ENCODE results near the gene SENP1.

SENP1 gene

GRCh38 chr12:48132826-48133225 is 26.9 kb upstream of the SENP1 start:
- Histone ChIP-seq H2AFZ (ENCODE audit: low read length) (no peak overlapping the region), H3K4me3 (ENCODE audit: low read length, poor library complexity, severe bottlenecking) (no peak overlapping the region), H3K36me3 (ENCODE audit: insufficient read depth, low read length) (peaks cover 24% of the 10 kb centered on the region; the same call in 1 of the 2 replicates), H3K9ac (ENCODE audit: low read depth, low read length, poor library complexity, severe bottlenecking) (no peak overlapping the region), H3K9me3 (ENCODE audit: insufficient read depth, low read depth, low read length) (no peaks in the 10 kb centered on the region), H3K4me2 (ENCODE audit: low read depth, low read length, poor library complexity, severe bottlenecking) (no peak overlapping the region), H3K4me1 (ENCODE audit: insufficient read depth, low read length, poor library complexity, severe bottlenecking) (no peaks in the 10 kb centered on the region), H3K9me2 (replicated peaks; ENCODE audit: low read depth, low read length) (no peaks in the 10 kb centered on the region), H3K79me2 (ENCODE audit: insufficient read depth, low read length) (no peaks in the 10 kb centered on the region), H3K27me3 (ENCODE audit: insufficient read depth, low read length, poor library complexity, severe bottlenecking) (no peaks in the 10 kb centered on the region), H3F3A (ENCODE audit: low read depth) (no peaks in the 10 kb centered on the region), H4K20me1 (ENCODE audit: insufficient read depth, low read length, poor library complexity, severe bottlenecking) (no peaks in the 10 kb centered on the region)
- no peak for TF ChIP-seq CTCF (conservative IDR thresholded peaks at IDR 0.05; ENCODE audit: low read length)
- no peak for TF ChIP-seq EZH2phosphoT487 (IDR thresholded peaks at IDR 0.05; ENCODE audit: borderline replicate concordance)

GRCh38 chr12:48131517-48131916 is 25.6 kb upstream of the SENP1 start:
- Histone ChIP-seq H3K79me2 (ENCODE audit: insufficient read depth, low read length) (no peaks in the 10 kb centered on the region), H3K27me3 (ENCODE audit: insufficient read depth, low read length, poor library complexity, severe bottlenecking) (no peaks in the 10 kb centered on the region), H3K4me1 (ENCODE audit: insufficient read depth, low read length, poor library complexity, severe bottlenecking) (no peaks in the 10 kb centered on the region), H4K20me1 (ENCODE audit: insufficient read depth, low read length, poor library complexity, severe bottlenecking) (no peaks in the 10 kb centered on the region), H3K36me3 (ENCODE audit: insufficient read depth, low read length) (peaks cover 24% of the 10 kb centered on the region; the same call in 1 of the 2 replicates), H2AFZ (ENCODE audit: low read length) (no peak overlapping the region), H3K9me3 (ENCODE audit: insufficient read depth, low read depth, low read length) (no peaks in the 10 kb centered on the region), H3K9me2 (replicated peaks; ENCODE audit: low read depth, low read length) (no peaks in the 10 kb centered on the region), H3F3A (ENCODE audit: low read depth) (no peaks in the 10 kb centered on the region), H3K4me2 (ENCODE audit: low read depth, low read length, poor library complexity, severe bottlenecking) (no peak overlapping the region), H3K9ac (ENCODE audit: low read depth, low read length, poor library complexity, severe bottlenecking) (no peak overlapping the region), H3K4me3 (ENCODE audit: low read length, poor library complexity, severe bottlenecking) (no peak overlapping the region)
- TF ChIP-seq CTCF (conservative IDR thresholded peaks at IDR 0.05; ENCODE audit: low read length) (no peak), EZH2phosphoT487 (IDR thresholded peaks at IDR 0.05; ENCODE audit: borderline replicate concordance) (no peak)

GRCh38 chr12:48129376-48129775 is 23.5 kb upstream of the SENP1 start:
- Histone ChIP-seq H3K27me3 (ENCODE audit: insufficient read depth, low read length, poor library complexity, severe bottlenecking) (no peaks in the 10 kb centered on the region), H3K36me3 (ENCODE audit: insufficient read depth, low read length) (peaks cover 14% of the 10 kb centered on the region; the same call in 1 of the 2 replicates), H3K9me3 (ENCODE audit: insufficient read depth, low read depth, low read length) (no peaks in the 10 kb centered on the region), H3K9ac (ENCODE audit: low read depth, low read length, poor library complexity, severe bottlenecking) (no peak overlapping the region), H4K20me1 (ENCODE audit: insufficient read depth, low read length, poor library complexity, severe bottlenecking) (no peaks in the 10 kb centered on the region), H3K4me2 (ENCODE audit: low read depth, low read length, poor library complexity, severe bottlenecking) (no peak overlapping the region), H3K9me2 (replicated peaks; ENCODE audit: low read depth, low read length) (no peaks in the 10 kb centered on the region), H3K4me3 (ENCODE audit: low read length, poor library complexity, severe bottlenecking) (no peak overlapping the region), H3K4me1 (ENCODE audit: insufficient read depth, low read length, poor library complexity, severe bottlenecking) (no peaks in the 10 kb centered on the region), H2AFZ (ENCODE audit: low read length) (no peak overlapping the region), H3K79me2 (ENCODE audit: insufficient read depth, low read length) (no peaks in the 10 kb centered on the region), H3F3A (ENCODE audit: low read depth) (no peaks in the 10 kb centered on the region)
- TF ChIP-seq EZH2phosphoT487 (IDR thresholded peaks at IDR 0.05; ENCODE audit: borderline replicate concordance) (no peak), CTCF (conservative IDR thresholded peaks at IDR 0.05; ENCODE audit: low read length) (no peak)

Data from Loucy (cell line).